GM19452 (cell line): ENCODE data around the gene CRK.
A peak's percentile ranks its signal among the peaks of the same experiment; 100 is the strongest.
"Not testable (repeated sequence)": the region's sequence is repeated elsewhere in the genome, so short reads cannot be mapped to it uniquely, and the experiment has no call there.

Experiments
- ATAC-seq: cut with Tn5 transposase; IDR thresholded peaks from one replicate; pipeline ENCODE4 v1.9.1; 2021; ENCODE audit not compliant: unreplicated experiment

The CRK gene

DNA sequence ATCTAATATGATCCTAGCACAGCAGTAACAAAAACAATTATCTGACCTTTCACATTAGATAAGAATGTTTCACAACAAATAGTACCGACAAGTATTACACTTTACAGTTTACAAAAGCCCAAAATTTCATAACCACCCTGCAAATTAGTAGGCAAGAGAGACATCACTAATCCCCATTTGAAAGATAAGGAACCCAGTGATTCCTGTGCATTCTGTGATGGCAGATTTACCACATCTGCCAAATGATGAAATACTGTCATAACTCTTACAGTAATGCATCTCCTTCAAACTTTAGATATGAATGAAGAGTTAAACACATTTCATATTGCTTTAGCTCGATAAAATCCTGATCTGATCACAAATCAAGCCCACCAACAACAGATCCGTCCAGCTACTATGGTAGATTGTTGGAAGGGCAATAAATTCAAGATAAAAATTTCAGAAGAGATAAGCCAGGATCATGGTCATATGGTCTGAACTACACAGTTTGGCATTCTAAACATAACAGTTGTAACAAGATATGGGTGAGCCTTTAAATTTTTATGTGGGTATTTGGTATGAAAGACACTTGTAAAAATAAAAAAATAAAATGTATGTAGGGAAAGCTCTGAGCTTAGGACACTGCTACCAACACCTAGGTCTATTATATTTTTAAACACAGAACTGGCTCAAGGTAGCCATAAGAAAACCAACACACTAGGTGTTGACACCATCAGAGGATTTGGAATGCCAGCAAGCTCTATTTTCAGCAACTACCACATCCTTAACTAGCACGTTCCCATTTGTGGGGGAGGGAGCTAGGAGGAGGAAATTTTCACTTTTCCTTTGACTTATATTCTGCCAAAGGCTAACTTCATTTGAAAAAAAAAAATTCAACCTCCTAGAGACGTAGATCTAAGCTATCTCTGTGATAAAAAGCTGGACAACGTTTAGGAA, 65.3 kb downstream of the CRK start:
- ATAC-seq, result no peak

DNA sequence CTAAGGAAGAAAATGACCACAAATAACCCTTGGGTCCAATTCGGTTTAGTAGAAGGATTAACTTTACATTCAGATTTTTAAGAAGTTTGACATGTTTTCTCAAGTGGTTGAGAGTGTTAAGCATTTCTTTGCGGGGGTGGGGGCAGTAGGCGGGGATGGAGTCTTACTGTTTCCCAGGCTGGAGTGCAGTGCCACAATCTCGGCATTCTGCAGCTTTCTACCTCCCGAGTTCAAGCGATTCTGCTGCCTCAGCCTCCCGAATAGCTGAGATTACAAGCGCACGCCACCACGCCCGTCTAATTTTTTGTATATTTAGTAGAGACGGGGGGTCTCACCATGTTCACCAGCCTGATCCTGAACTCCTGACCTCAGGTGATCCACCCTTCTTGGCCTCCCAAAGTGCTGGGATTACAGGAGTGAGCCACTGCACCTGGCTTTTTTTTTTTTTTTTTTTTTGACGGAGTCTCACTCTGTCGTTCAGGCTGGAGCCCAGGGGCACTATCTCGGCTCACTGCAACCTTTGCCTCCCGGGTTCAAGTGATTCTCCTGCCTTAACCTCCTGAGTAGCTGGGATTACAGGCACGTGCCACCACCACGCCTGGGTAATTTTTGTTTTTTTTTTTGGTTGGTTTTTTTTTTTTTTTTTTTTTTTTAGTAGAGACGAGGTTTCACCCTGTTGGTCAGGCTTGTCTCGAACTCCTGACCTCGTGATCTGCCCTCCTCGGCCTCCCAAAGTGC, 68.4 kb downstream of the CRK start:
- ATAC-seq, result not testable (repeated sequence)

DNA sequence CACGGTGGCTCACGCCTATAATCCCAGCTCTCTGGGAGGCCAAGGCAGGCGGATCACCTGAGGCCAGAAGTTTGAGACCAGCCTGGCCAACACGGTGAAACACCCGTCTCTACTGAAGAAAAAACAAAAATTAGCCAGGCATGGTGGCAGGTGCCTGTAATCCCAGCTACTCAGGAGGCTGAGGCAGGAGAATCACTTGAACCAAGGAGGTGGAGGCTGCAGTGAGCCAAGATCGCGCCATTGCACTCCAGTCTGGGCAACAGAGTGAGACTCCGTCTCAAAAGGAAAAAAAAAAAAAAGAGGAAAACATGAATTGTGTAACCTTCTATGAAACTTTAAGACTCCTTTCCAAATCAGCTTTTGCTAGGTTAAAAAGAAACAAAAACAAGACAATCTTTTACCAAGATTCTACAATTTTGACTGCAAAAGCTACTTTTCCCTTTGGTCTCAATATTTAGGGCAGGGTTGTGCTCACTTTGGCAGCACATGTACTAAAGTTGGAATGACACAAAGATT, 69.3 kb downstream of the CRK start:
- ATAC-seq, result not testable (repeated sequence)

DNA sequence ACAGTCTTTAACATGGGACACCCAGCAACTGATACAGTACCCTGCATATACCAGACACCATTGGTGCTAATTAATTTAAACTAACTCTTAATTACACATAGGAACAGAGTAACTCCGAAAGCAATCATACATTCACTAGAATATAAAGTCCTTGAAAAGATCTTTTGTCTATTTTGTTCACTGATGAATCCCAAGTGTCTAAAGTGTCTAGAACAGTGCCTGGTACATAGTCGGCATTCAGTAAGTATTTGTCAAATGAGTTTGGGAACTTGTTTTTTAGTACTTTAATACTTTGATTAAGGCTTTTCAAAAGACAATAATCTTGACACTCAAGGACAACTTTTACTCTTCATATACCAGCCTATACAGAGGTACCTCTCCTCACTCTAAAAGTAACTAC, 69.8 kb downstream of the CRK start:
- no peak for ATAC-seq

DNA sequence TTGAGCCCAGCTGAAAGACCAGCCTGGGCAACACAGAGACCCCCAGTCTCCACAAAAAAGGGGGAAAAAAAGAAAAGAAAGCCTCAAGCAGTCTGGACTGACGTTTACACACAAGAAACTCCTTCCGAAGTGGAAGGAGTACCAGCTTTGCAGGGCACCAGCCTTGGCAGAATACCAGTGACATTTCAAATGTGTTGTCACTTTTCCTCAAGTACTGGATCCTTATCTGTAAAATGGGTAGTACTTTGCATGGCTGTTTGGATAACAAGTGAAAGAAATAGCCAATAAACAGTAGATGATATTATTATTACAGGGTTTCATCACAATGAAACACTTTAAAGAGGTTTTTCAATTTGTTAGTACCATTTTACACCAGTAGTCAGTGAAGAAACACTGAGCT, 70.2 kb downstream of the CRK start:
- no peak for ATAC-seq

DNA sequence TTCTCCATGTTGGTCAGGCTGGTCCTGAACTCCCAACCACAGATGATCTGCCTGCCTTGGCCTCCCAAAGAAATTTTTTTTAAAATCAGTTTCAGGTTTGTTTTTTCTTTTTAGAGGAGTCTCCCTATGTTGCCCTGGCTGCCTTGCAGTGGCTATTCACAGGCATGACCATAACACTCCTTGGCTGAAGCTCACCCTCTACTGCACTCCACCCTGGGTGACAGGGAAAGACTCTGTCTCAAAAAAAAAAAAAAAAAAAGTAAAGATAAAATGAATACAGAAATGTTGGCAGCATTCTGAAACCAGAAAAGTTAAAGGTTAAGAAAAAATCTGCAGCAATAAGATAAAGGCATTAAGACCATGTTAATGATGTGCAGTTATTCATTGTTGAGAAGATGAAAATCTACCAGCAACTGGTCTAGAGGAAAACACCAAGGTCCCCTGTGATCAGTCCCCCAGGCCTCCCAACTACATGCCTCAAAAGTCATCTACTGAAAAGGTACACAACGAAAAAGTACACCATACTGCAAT, 71.1 kb downstream of the CRK start:
- ATAC-seq, result no peak

DNA sequence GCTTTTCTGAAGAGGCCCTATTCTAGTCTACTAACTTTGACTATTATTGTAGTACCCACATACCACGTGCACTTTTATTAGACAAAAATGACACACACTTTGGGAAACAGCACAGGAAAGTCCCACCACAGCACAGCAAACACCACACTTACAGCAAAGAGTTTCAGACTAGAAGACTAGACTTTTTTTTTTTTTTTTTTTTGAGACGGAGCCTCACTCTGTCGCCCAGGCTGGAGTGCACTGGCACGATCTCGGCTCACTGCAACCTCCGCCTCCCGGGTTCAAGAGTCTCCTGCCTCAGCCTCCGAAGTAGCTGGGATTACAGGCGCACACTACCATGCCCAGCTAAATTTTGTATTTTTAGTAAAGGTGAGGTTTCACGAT, 76.1 kb downstream of the CRK start:
- ATAC-seq, result no peak

DNA sequence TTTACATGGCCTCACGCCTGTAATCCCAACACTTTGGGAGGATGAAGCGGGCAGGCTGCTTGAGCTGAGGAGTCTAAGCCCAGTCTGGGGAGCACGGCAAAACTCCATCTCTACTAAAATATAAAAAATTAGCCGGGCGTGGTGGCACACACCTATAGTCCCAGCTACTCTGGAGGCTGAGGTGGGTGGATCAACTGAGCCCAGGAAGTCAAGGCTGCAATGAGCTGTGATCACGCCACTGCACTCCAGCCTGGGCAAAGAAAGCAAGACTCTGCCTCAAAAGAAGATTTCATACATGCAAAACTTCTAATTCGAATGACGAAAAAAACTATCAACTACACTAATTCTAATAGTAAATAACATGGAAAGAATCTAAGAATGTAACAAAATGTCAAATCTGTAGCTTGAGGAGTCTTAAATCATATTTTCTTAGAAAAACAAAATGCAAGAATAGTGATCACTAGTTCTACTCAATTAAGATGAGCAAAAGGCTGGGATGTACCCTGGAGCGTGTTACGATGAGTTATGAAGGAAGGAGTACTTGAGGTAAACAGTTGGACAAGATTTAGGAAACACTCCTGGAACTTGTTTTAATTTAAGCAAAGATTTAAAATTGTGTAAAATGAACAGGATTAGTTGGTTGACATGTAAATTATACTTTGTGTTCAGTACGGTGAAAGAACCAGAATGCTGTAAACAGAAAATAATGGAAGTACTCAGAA, 76.7 kb downstream of the CRK start:
- ATAC-seq, result no peak

DNA sequence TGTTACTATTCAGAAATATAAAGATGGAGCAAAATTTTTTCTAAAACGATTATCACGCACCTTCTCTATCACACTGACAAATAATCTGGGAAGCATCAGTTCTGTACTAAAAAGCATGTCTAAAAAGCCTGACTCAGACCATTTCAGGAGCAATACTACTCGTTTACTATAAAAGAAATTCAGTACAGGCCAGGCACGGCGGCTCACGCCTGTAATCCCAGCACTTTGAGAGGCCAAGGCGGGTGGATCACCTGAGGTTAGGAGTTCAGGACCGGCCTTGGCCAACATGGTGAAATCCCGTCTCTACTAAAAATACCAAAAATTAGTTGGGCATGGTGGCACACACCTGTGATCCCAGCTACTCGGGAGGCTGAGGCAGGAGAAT, 77.6 kb downstream of the CRK start:
- ATAC-seq, result not testable (repeated sequence)

DNA sequence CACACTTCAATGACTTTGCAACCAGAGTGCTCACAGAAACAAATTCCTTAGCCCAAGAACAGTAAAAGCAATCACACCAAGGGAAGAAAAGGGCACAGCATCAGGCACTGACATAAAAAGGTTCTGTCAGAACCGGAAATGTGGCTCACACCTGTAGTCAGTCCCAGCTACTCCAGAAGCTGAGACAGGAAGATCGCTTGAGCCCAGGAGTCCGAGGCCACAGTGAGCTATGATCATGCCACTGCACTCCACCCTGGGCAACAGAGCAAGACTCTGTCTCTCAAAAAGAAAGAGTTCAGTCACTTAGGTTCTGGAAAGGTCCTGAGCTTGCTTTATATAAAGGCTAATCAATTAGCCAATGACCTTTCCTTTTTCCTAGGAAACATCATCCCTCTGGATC, 78.7 kb downstream of the CRK start:
- no peak for ATAC-seq

DNA sequence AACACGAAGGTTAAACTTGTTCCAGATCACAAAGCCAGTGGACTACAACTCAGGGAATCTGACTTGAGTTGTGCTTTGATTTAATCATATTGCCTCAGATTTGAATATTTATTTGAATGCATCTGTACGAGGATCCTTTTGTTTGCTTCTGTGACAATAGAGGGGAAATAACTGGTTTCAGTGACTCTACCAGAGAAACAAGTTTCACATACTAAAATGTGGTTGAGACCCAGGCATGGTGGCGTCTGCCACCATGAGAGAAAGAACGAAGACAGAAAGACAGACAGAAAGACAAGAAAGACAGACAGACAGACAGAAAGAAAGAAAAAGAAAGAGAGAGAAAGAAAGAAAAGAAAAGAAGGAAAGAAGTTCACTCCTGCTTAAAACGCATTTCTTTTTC, 80.0 kb downstream of the CRK start:
- no peak for ATAC-seq

DNA sequence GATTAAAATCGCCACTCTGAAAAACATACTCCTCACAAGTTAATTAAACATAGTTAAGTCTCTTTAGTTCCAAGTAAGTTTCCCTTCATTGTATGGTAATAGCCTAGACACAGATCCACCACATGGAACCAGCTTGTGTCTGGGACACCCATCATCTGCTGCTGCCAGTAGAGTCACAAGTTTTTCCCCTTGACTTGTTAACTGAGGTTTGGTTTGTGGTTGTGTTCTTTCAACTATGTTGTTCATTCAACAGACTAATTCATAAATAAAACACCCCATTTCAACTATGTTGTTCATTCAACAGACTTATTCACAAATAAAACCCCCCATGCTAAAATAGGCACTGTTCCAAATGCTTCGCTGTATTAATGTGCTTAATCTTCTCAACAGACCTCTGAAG, 80.4 kb downstream of the CRK start:
- no peak for ATAC-seq

DNA sequence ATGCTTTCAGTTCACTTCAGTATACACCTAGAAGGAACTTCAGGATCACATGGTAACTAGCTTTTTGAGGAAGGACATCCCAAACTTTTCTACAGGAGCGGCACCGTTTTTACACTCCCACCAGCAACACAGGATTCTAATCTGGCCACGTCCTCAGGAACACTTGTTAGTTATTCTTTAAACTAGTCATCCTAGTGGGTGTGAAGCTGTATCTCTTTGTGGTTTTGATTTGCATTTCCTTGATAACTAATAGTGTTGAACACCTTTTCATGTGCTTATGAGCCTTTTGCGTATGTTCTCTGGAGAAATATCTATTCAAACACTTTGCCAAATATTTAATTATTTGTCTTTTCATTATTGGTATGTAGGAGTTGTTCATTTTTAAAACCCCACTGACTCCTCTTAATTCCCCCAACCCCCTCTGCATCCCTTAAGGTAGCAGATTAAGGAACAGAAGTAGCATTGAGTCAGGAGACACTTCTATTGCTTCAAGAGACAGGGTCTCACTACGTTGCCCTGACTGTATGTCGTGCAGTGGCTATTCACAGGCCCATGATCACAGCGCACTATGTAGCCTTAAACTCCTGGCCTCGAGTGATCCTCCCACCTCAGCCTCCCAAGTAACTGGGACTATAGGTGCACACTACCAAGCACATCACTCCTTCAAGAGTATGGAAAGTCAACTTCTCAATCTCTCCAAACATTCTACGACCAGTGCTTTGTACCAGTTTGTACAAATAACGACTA, 81.4 kb downstream of the CRK start:
- ATAC-seq, result peak; percentile 56

DNA sequence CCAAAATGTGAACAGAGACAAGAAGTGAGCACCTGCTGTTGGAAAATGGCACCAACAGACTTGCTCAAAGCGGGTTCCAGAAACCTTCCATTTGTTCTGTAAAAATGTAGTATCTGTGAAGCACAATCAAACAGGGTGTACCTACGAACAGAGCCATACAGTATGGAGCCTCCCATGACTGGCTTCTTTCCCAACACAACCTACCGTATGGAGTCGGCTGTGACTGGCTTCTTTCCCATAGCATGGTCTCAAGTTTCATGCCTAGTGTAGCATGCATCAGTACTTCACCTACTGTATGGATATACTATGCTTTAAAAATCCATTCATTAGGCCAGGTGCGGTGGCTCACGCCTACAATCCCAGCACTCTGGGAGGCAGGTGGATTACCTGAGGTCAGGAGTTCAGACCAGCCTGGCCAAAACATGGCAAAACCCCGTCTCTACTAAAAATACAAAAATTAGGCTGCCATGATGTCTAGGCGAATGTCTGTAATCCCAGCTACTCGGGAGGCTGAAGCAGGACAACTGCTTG, 82.3 kb downstream of the CRK start:
- ATAC-seq, result no peak

DNA sequence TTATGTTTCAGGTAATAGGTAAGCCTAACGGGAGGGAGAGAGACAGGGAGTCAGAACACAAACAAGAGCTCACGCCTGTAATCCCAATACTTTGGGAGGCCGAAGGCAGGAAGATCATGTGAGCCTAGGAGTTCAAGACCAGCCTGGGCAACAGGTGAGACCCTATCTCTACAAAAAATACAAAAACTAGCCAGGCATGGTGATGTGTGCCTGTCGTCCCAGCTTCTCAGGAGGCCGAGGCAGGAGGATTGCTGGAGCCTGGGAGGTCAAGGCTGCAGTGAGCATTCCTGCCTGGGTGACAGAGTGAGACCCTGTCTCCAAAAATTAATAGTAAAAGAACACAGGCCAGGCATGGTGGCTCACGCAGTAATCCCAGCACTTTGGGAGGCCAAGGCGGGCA, 83.4 kb downstream of the CRK start:
- no peak for ATAC-seq

DNA sequence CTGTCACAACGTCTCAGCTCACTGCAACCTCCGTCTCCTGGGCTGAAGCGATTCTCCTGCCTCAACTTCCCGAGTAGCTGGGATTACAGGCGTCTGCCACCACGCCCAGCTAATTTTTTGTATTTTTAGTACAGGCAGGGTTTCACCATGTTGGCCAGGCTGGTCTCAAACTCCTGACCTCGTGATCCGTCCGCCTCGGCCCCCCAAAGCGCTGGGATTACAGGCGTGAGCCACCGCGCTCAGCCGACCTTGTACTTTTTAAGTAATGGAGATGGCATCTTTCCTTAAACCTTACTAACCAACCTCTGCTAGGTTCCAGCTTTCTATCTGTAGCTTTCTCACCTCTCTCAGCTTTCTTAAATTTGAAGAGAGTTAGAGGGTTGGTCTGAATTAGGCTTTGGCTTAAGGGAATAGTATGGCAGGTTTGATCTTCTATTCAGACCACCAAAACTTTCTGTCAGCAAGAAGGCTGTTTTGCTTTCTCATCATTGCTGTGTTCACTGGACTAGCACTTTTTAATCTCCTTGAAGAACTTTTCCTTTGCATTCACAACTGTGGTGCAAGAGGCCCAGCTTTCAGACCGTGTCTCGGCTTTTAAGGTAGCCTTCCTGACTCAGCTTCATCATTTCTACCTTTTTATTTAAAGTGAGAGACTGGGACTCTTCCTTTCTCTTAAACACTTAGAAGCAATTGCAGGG, 84.0 kb downstream of the CRK start:
- no peak for ATAC-seq
